BLaER1 treated with 17β-estradiol and CSF1 and Interleukin-3, amounts not matched to agents 10 nM and 100 nM (cell line): ENCODE data around the gene SPATA7.

Experiments used
- H3K27ac ChIP-seq, 11 experiments: shearing (Covaris generic); formaldehyde crosslinking; 2 replicates each; pipeline ENCODE4 v1.8.1; 2022
- H3K27me3 ChIP-seq, 11 experiments: shearing (Covaris generic); formaldehyde crosslinking; 2 replicates each; pipeline ENCODE4 v1.8.1; 2022
- H3K36me3 ChIP-seq, 11 experiments: shearing (Covaris generic); formaldehyde crosslinking; 2 replicates each; pipeline ENCODE4 v1.8.1; 2022
- H3K4me1 ChIP-seq, 10 experiments: shearing (Covaris generic); formaldehyde crosslinking; 2 replicates each; pipeline ENCODE4 v1.8.1; 2022
- H3K4me2 ChIP-seq, 11 experiments: shearing (Covaris generic); formaldehyde crosslinking; 2 replicates each; pipeline ENCODE4 v1.8.1; 2022
- H3K4me3 ChIP-seq, 10 experiments: shearing (Covaris generic); formaldehyde crosslinking; 2 replicates each; pipeline ENCODE4 v1.8.1; 2022
- H3K9ac ChIP-seq, 11 experiments: shearing (Covaris generic); formaldehyde crosslinking; 2 replicates each; pipeline ENCODE4 v1.8.1; 2022
- H3K9me3 ChIP-seq, 11 experiments: shearing (Covaris generic); formaldehyde crosslinking; replicated peaks in 1 of 11; 2 replicates each; pipeline ENCODE4 v1.8.1; 2022
- H4K20me1 ChIP-seq, 11 experiments: shearing (Covaris generic); formaldehyde crosslinking; 2 replicates each; pipeline ENCODE4 v1.8.1; 2022
- Cebpa-rat ChIP-seq, 11 experiments: shearing (Covaris generic); IDR thresholded peaks; 2 replicates each; pipeline ENCODE4 v1.8.1; 2022

The SPATA7 gene

GRCh38 chr14:88473791-88474190, 88.3 kb downstream of the SPATA7 start:
- H3K36me3 ChIP-seq = peaks cover 0 to 10% (median 0%) of the 10 kb centered on the region in 11 experiments; a peak in 5 of 22 replicates
- no peaks in the 10 kb centered on the region for H3K27me3 ChIP-seq
- no peak overlapping the region for H3K4me3 ChIP-seq
- no peak overlapping the region for H3K27ac ChIP-seq
- no peak for TF ChIP-seq Cebpa-rat (IDR thresholded peaks at IDR 0.05)
- H3K4me1 ChIP-seq = no peaks in the 10 kb centered on the region
- H3K9me3 ChIP-seq = peaks cover 1 to 7% (median 3%) of the 10 kb centered on the region in 11 experiments; a peak in 21 of 22 replicates
- H3K4me2 ChIP-seq = no peak overlapping the region
- H3K9ac ChIP-seq = no peak overlapping the region
- H4K20me1 ChIP-seq = no peaks in the 10 kb centered on the region

GRCh38 chr14:88476214-88476774, 90.8 kb downstream of the SPATA7 start:
- Histone ChIP-seq H3K27me3 (no peaks in the 10 kb centered on the region), H3K4me2 (no peak overlapping the region), H4K20me1 (no peaks in the 10 kb centered on the region), H3K4me3 (no peak overlapping the region), H3K9me3 (peaks cover 8 to 18% (median 13%) of the 10 kb centered on the region in 11 experiments), H3K27ac (no peak overlapping the region), H3K9ac (no peak overlapping the region), H3K36me3 (peaks cover 0 to 6% (median 0%) of the 10 kb centered on the region in 11 experiments; a peak in 2 of 22 replicates), H3K4me1 (peaks cover 0 to 10% (median 0%) of the 10 kb centered on the region in 10 experiments; a peak in 3 of 20 replicates)
- no peak for TF ChIP-seq Cebpa-rat (IDR thresholded peaks at IDR 0.05)

GRCh38 chr14:88476825-88477224, 91.4 kb downstream of the SPATA7 start:
- TF ChIP-seq Cebpa-rat (IDR thresholded peaks at IDR 0.05) = no peak
- Histone ChIP-seq H3K27ac (no peak overlapping the region), H4K20me1 (no peaks in the 10 kb centered on the region), H3K9ac (no peak overlapping the region), H3K4me3 (no peak overlapping the region), H3K4me2 (no peak overlapping the region), H3K9me3 (peaks cover 8 to 18% (median 13%) of the 10 kb centered on the region in 11 experiments), H3K4me1 (peaks cover 0 to 11% (median 0%) of the 10 kb centered on the region in 10 experiments; a peak in 3 of 20 replicates), H3K27me3 (no peaks in the 10 kb centered on the region), H3K36me3 (peaks cover 0 to 6% (median 0%) of the 10 kb centered on the region in 11 experiments; a peak in 2 of 22 replicates)

GRCh38 chr14:88477513-88478250, 92.2 kb downstream of the SPATA7 start:
- Histone ChIP-seq H3K4me1 (peaks cover 0 to 11% (median 0%) of the 10 kb centered on the region in 10 experiments; a peak in 3 of 20 replicates), H3K27me3 (no peaks in the 10 kb centered on the region), H3K4me2 (no peak overlapping the region), H3K4me3 (no peak overlapping the region), H3K9me3 (peaks cover 8 to 18% (median 13%) of the 10 kb centered on the region in 11 experiments), H3K9ac (no peak overlapping the region), H4K20me1 (no peaks in the 10 kb centered on the region), H3K36me3 (peaks cover 0 to 6% (median 0%) of the 10 kb centered on the region in 11 experiments; a peak in 2 of 22 replicates), H3K27ac (no peak overlapping the region)
- TF ChIP-seq Cebpa-rat (IDR thresholded peaks at IDR 0.05) = no peak

- H3K4me2 ChIP-seq = no peak overlapping the region
- no peak overlapping the region for H3K4me3 ChIP-seq
- no peak overlapping the region for H3K9ac ChIP-seq
- H3K36me3 ChIP-seq = peaks cover 0 to 6% (median 0%) of the 10 kb centered on the region in 11 experiments; a peak in 2 of 22 replicates
- TF ChIP-seq Cebpa-rat (IDR thresholded peaks at IDR 0.05) = no peak
- H3K4me1 ChIP-seq = peaks cover 0 to 11% (median 0%) of the 10 kb centered on the region in 10 experiments; a peak in 3 of 20 replicates
- no peaks in the 10 kb centered on the region for H3K27me3 ChIP-seq
- peaks cover 8 to 18% (median 13%) of the 10 kb centered on the region in 11 experiments for H3K9me3 ChIP-seq
- H3K27ac ChIP-seq = no peak overlapping the region
- no peaks in the 10 kb centered on the region for H4K20me1 ChIP-seq
Measured at GRCh38 chr14:88478931-88479330, 93.5 kb downstream of the SPATA7 start.

GRCh38 chr14:88479574-88479987, 94.1 kb downstream of the SPATA7 start:
- Histone ChIP-seq H3K9ac (no peak overlapping the region), H4K20me1 (no peaks in the 10 kb centered on the region), H3K4me2 (no peak overlapping the region), H3K4me1 (peaks cover 0 to 11% (median 0%) of the 10 kb centered on the region in 10 experiments; a peak in 3 of 20 replicates), H3K27me3 (no peaks in the 10 kb centered on the region), H3K27ac (no peak overlapping the region), H3K4me3 (no peak overlapping the region), H3K36me3 (peaks cover 0 to 6% (median 0%) of the 10 kb centered on the region in 11 experiments; a peak in 2 of 22 replicates), H3K9me3 (peaks cover 8 to 18% (median 13%) of the 10 kb centered on the region in 11 experiments)
- TF ChIP-seq Cebpa-rat (IDR thresholded peaks at IDR 0.05) = no peak

DNA sequence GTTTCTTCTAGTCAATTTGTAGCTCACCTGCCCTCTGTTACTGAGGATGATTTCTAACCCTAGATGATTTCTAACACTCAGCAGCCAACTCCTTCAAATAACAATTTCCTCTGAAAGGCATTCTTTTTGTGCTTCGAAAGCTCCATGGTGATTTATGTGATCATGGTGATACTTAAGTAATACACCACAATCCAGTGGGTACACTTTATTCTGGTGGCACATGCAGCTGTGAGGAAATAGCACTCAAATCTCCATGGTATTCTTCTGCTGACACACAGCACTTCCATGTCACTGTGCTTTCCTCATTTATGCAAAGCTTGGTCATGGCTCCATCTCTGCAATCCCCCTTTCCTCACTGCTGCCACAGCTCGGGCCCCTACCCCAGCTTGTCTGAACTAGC, 95.6 kb downstream of the SPATA7 start:
- Histone ChIP-seq H3K9ac (no peak overlapping the region), H3K4me1 (peaks cover 0 to 16% (median 5%) of the 10 kb centered on the region in 10 experiments; a peak in 12 of 20 replicates), H3K36me3 (peaks cover 0 to 6% (median 0%) of the 10 kb centered on the region in 11 experiments; a peak in 2 of 22 replicates), H3K4me2 (peak overlapping the region in 3 of 11 experiments; percentile 0 to 34 (median 29); a peak in 2 of 22 replicates), H3K4me3 (no peak overlapping the region), H3K27ac (no peak overlapping the region), H3K9me3 (peaks cover 8 to 18% (median 13%) of the 10 kb centered on the region in 11 experiments), H3K27me3 (no peaks in the 10 kb centered on the region), H4K20me1 (no peaks in the 10 kb centered on the region)
- no peak for TF ChIP-seq Cebpa-rat (IDR thresholded peaks at IDR 0.05)

DNA sequence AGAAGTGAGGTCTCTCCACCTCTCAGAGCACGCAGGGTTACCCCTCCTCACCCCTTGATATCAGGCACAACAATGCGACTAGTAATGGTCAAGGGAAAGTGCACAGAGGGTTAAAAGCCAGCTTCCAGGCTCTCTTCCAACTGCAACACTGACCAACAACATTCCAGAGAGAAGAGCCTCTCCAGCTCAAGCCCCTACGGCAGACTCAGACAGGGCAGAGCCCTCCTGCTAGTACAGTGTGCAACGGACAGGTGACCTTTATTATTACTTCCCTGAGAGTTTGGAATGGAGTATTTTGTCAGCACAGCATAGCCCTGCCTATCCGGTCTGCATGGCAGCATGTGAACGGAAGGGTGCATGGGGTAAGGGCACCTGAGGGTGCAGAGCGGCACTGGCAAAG, 96.3 kb downstream of the SPATA7 start:
- Histone ChIP-seq H3K4me3 (no peak overlapping the region), H3K36me3 (peaks cover 0 to 6% (median 0%) of the 10 kb centered on the region in 11 experiments; a peak in 2 of 22 replicates), H3K9ac (no peak overlapping the region), H3K4me1 (peaks cover 0 to 24% (median 12%) of the 10 kb centered on the region in 10 experiments; a peak in 13 of 20 replicates), H3K27me3 (no peaks in the 10 kb centered on the region), H3K27ac (no peak overlapping the region), H3K4me2 (no peak overlapping the region), H4K20me1 (no peaks in the 10 kb centered on the region), H3K9me3 (peaks cover 8 to 18% (median 13%) of the 10 kb centered on the region in 11 experiments)
- no peak for TF ChIP-seq Cebpa-rat (IDR thresholded peaks at IDR 0.05)

DNA sequence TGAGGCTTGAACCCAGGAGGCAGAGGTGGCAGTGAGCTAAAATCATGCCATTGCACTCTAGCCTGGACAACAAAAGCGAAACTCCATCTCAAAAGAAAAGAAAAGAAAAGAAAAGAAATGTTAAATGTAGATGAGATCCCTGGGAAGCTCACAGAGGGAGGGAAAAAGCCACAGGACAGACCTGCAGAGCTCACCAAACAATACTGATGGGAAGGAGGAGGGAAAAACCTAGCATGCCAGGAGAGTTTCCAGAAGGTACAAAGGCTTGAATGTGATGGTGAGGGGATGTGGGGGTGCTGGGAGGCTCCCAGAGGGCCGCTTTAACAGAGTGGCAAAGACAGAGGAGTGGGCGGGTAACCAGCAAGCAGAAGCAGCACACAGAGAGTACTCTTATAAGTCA, 97.1 kb downstream of the SPATA7 start:
- peaks cover 0 to 6% (median 0%) of the 10 kb centered on the region in 11 experiments; a peak in 2 of 22 replicates for H3K36me3 ChIP-seq
- no peak overlapping the region for H3K27ac ChIP-seq
- H3K9me3 ChIP-seq = peaks cover 8 to 18% (median 13%) of the 10 kb centered on the region in 11 experiments
- no peak overlapping the region for H3K4me3 ChIP-seq
- H4K20me1 ChIP-seq = no peaks in the 10 kb centered on the region
- H3K4me2 ChIP-seq = no peak overlapping the region
- peaks cover 0 to 25% (median 13%) of the 10 kb centered on the region in 10 experiments; a peak in 13 of 20 replicates for H3K4me1 ChIP-seq
- TF ChIP-seq Cebpa-rat (IDR thresholded peaks at IDR 0.05) = no peak
- H3K27me3 ChIP-seq = no peaks in the 10 kb centered on the region
- no peak overlapping the region for H3K9ac ChIP-seq
